ENCODE data around the gene ANKIB1.
"Not testable (repeated sequence)": the region's sequence is repeated elsewhere in the genome, so short reads cannot be mapped to it uniquely, and the experiment has no call there.

Gene ANKIB1

GRCh38 chr7:92357260-92357659 is 111.5 kb downstream of the ANKIB1 start:
- TF ChIP-seq ZNF501 (tag by site-specific recombination; IDR thresholded peaks at IDR 0.05) = no peak
- TF ChIP-seq ZNF791 (tag by site-specific recombination; IDR thresholded peaks at IDR 0.05) = no peak
- no peak for TF ChIP-seq ZNF768 (tag by site-specific recombination; IDR thresholded peaks at IDR 0.05)
- TF ChIP-seq KLF7 (tag by site-specific recombination; IDR thresholded peaks at IDR 0.05; ENCODE audit: borderline replicate concordance) = no peak
- Histone ChIP-seq H3K4me1 (ENCODE audit: control insufficient read depth, insufficient read depth, low read length) (no peaks in the 10 kb centered on the region), H3K9me3 (ENCODE audit: control insufficient read depth, insufficient read depth, low read depth, low read length) (no peaks in the 10 kb centered on the region), H3K36me3 (ENCODE audit: control insufficient read depth in 2 of 2, insufficient read depth in 1 of 2, low read length in 2 of 2) (peaks cover 0 to 17% of the 10 kb centered on the region in 2 experiments; a peak in 2 of 3 replicates), H3K27ac (ENCODE audit: extremely low read depth, low read depth, low read length) (no peak overlapping the region), H3K4me3 (ENCODE audit: low read depth, low read length) (no peak overlapping the region)
- ChIA-PET CTCF (no interaction called here), POLR2A (no interaction called here)

DNA sequence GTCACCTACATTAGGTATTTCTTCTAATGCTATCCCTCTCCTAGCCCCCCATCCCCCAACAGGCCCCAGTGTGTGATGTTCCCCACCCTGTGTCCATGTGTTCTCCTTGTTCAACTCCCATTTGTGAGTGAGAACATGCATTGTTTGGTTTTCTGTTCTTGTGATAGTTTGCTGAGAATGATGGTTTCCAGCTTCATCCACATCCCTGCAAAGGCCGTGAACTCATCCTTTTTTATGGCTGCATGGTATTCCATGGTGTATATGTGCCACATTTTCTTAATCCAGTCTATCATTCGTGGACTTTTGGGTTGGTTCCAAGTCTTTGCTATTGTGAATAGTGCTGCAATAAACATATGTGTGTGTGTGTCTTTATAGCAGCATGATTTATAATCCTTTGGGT is 113.4 kb downstream of the ANKIB1 start:
- H3K36me3 ChIP-seq (ENCODE audit: control insufficient read depth in 2 of 2, insufficient read depth in 1 of 2, low read length in 2 of 2) = peaks cover 0 to 10% of the 10 kb centered on the region in 2 experiments; a peak in 2 of 3 replicates
- POLR2A ChIA-PET; H3K4me3 ChIP-seq (ENCODE audit: low read depth, low read length); CTCF ChIA-PET; H3K4me1 ChIP-seq (ENCODE audit: control insufficient read depth, insufficient read depth, low read length); H3K9me3 ChIP-seq (ENCODE audit: control insufficient read depth, insufficient read depth, low read depth, low read length); H3K27ac ChIP-seq (ENCODE audit: extremely low read depth, low read depth, low read length): not testable (repeated sequence)
- peak; percentile 72 for TF ChIP-seq ZNF146 (tag by site-specific recombination; IDR thresholded peaks at IDR 0.05)

DNA sequence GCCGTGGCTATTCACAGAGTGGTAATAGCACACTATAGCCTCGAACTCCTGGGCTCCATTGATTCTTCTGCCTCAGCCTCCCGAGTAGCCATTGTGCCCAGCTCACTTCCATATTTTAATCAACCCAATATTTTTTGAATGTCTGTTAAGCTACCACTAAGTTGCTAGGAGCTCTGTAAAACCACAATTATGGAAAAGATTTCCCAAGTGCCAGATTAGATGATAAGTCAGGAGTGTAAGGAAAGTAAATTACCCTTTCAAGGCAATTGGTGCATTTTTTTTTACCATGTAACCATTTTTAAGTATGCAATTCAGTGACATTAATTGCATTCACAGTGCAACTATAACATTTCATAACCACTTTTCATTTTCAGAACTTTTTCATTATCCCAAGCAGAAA is 114.0 kb downstream of the ANKIB1 start:
- Histone ChIP-seq H3K27ac (ENCODE audit: extremely low read depth, low read depth, low read length) (no peak overlapping the region), H3K9me3 (ENCODE audit: control insufficient read depth, insufficient read depth, low read depth, low read length) (no peaks in the 10 kb centered on the region), H3K36me3 (ENCODE audit: control insufficient read depth in 2 of 2, insufficient read depth in 1 of 2, low read length in 2 of 2) (peaks cover 0 to 10% of the 10 kb centered on the region in 2 experiments; a peak in 2 of 3 replicates), H3K4me1 (ENCODE audit: control insufficient read depth, insufficient read depth, low read length) (no peaks in the 10 kb centered on the region), H3K4me3 (ENCODE audit: low read depth, low read length) (no peak overlapping the region)
- POLR2A ChIA-PET = no interaction called here
- CTCF ChIA-PET = no interaction called here
- TF ChIP-seq MEIS1 (CRISPR knock-in tag; IDR thresholded peaks at IDR 0.05; ENCODE audit: borderline replicate concordance) (no peak), ZNF354C (tag by site-specific recombination; IDR thresholded peaks at IDR 0.05; ENCODE audit: borderline replicate concordance, low read depth) (no peak), KLF16 (tag by site-specific recombination; IDR thresholded peaks at IDR 0.05) (no peak), ZNF692 (tag by site-specific recombination; IDR thresholded peaks at IDR 0.05) (no peak), TSHZ1 (tag by site-specific recombination; IDR thresholded peaks at IDR 0.05; ENCODE audit: borderline replicate concordance) (no peak), KLF9 (tag by site-specific recombination; IDR thresholded peaks at IDR 0.05; ENCODE audit: low read depth) (no peak), HOXC10 (CRISPR knock-in tag; IDR thresholded peaks at IDR 0.05) (no peak), ZNF549 (tag by site-specific recombination; IDR thresholded peaks at IDR 0.05) (no peak), ZNF585B (tag by site-specific recombination; IDR thresholded peaks at IDR 0.05) (no peak), ZNF391 (tag by site-specific recombination; IDR thresholded peaks at IDR 0.05; ENCODE audit: borderline replicate concordance, low read depth) (no peak), ZBTB17 (tag by site-specific recombination; IDR thresholded peaks at IDR 0.05) (no peak), ZNF133 (tag by site-specific recombination; IDR thresholded peaks at IDR 0.05) (no peak), ZBTB1 (tag by site-specific recombination; IDR thresholded peaks at IDR 0.05) (no peak)
- TF ChIP-seq, protein P1, sequence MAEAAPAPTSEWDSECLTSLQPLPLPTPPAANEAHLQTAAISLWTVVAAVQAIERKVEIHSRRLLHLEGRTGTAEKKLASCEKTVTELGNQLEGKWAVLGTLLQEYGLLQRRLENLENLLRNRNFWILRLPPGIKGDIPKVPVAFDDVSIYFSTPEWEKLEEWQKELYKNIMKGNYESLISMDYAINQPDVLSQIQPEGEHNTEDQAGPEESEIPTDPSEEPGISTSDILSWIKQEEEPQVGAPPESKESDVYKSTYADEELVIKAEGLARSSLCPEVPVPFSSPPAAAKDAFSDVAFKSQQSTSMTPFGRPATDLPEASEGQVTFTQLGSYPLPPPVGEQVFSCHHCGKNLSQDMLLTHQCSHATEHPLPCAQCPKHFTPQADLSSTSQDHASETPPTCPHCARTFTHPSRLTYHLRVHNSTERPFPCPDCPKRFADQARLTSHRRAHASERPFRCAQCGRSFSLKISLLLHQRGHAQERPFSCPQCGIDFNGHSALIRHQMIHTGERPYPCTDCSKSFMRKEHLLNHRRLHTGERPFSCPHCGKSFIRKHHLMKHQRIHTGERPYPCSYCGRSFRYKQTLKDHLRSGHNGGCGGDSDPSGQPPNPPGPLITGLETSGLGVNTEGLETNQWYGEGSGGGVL (tag by site-specific recombination; IDR thresholded peaks at IDR 0.05) = no peak

Data from HEK293 (cell line).